Endothelial cell of umbilical vein (primary cell): ENCODE measurements around the gene LRRK1.

Experiments
- MYC ChIP-seq: IDR thresholded peaks from one replicate; pipeline ENCODE4 v1.6.1; 2011; ENCODE audit warnings: mild to moderate bottlenecking, low read depth, low read length
- TF ChIP-seq, protein P1 (sequence below), 2 donors: IDR thresholded peaks; 1 replicate in 1 of 2; 2 replicates in 1 of 2; pipeline ENCODE4 v1.5.1; 2011; ENCODE audit warnings: low read length in 2 of 2, mild to moderate bottlenecking in 2 of 2, moderate library complexity in 2 of 2, control low read depth in 1 of 2, inconsistent platforms in 1 of 2, low read depth in 1 of 2; ENCODE audit not compliant: insufficient read depth in 1 of 2; ENCODE audit errors: extremely low read depth in 1 of 2

DNA sequence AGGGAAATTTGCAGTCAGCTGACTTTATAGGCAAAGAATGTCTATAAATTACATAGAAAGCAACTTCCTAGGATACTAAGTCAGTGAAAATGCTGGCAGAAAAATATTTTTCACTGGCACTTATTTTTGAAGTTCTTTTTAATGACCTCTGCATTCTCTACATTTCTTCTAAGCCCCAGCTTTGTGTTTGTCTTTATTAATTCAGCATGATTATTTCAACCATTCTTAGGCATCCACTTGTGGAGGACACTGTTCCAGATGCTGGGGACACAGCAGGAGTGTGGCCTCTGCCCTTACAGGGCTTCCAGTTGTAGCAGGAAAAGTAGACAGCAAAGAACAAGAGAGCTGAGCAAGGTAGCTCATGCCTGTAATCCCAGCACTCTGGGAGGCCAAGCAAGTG, 15.0 kb downstream of the LRRK1 start:
- TF ChIP-seq MYC, result no peak
- TF ChIP-seq, protein P1, sequence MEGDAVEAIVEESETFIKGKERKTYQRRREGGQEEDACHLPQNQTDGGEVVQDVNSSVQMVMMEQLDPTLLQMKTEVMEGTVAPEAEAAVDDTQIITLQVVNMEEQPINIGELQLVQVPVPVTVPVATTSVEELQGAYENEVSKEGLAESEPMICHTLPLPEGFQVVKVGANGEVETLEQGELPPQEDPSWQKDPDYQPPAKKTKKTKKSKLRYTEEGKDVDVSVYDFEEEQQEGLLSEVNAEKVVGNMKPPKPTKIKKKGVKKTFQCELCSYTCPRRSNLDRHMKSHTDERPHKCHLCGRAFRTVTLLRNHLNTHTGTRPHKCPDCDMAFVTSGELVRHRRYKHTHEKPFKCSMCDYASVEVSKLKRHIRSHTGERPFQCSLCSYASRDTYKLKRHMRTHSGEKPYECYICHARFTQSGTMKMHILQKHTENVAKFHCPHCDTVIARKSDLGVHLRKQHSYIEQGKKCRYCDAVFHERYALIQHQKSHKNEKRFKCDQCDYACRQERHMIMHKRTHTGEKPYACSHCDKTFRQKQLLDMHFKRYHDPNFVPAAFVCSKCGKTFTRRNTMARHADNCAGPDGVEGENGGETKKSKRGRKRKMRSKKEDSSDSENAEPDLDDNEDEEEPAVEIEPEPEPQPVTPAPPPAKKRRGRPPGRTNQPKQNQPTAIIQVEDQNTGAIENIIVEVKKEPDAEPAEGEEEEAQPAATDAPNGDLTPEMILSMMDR (IDR thresholded peaks at IDR 0.05; ENCODE audit: extremely low read depth in 1 of 2, insufficient read depth in 1 of 2, low read depth in 1 of 2, low read length in 2 of 2), result no peak
